SU-DHL-6 (cell line): Measurements from ENCODE around the gene ARAP1.

Experiments used
- H2AFZ ChIP-seq: fragments of 200-600 bp; sonication (generic); 2 replicates; pipeline ENCODE4 v1.6.1; 2014; ENCODE audit warnings: low read depth, mild to moderate bottlenecking, moderate library complexity, mixed read lengths, antibody characterized with exemption, low read length; ENCODE audit not compliant: severe bottlenecking
- H3F3A ChIP-seq: fragments of 200-600 bp; shearing (Covaris generic); 2 replicates; pipeline ENCODE4 v1.6.0; 2016; ENCODE audit warnings: antibody characterized with exemption, mild to moderate bottlenecking; ENCODE audit not compliant: insufficient read depth
- H3K27ac ChIP-seq: fragments of 200-600 bp; sonication (generic); 2 replicates; pipeline ENCODE4 v1.5.1; 2016; ENCODE audit warnings: low read depth, mild to moderate bottlenecking, low read length, moderate library complexity, mixed read lengths
- H3K27me3 ChIP-seq: fragments of 200-600 bp; sonication (generic), shearing (Covaris generic); 2 replicates; pipeline ENCODE4 v1.6.0; 2014; ENCODE audit warnings: mild to moderate bottlenecking, low read length
- H3K36me3 ChIP-seq: fragments of 200-600 bp; sonication (generic); 2 replicates; pipeline ENCODE4 v1.6.1; 2014; ENCODE audit warnings: mild to moderate bottlenecking, low read length, mixed read lengths
- H3K4me2 ChIP-seq: fragments of 300-600, 200-600 bp; shearing (Covaris generic), sonication (generic); 2 replicates; pipeline ENCODE4 v1.6.0; 2014; ENCODE audit warnings: low read length, low read depth, mild to moderate bottlenecking; ENCODE audit not compliant: poor library complexity, severe bottlenecking
- H3K4me3 ChIP-seq: fragments of 200-600 bp; sonication (generic); 2 replicates; pipeline ENCODE4 v1.5.1; 2014; ENCODE audit warnings: antibody characterized with exemption, low read length, mild to moderate bottlenecking, mixed read lengths; ENCODE audit not compliant: insufficient read depth, poor library complexity, severe bottlenecking
- H3K79me2 ChIP-seq: fragments of 200-600 bp; sonication (generic); 2 replicates; pipeline ENCODE4 v1.6.1; 2014; ENCODE audit warnings: mild to moderate bottlenecking, low read length, moderate library complexity; ENCODE audit not compliant: insufficient read depth
- H3K9ac ChIP-seq: fragments of 200-600 bp; sonication (generic); 2 replicates; pipeline ENCODE4 v1.7.0; 2014; ENCODE audit warnings: mild to moderate bottlenecking, low read length
- H3K9me2 ChIP-seq: fragments of 200-600 bp; sonication (generic); replicated peaks from 2 replicates; pipeline ENCODE4 v1.6.1; 2014; ENCODE audit warnings: low read length; ENCODE audit not compliant: insufficient read depth
- H3K9me3 ChIP-seq: fragments of 200-600 bp; sonication (generic); 2 replicates; pipeline ENCODE4 v1.6.1; 2014; ENCODE audit warnings: low read length, mixed read lengths; ENCODE audit not compliant: insufficient read depth
- H4K20me1 ChIP-seq: fragments of 200-600 bp; sonication (generic); 2 replicates; pipeline ENCODE4 v1.6.1; 2014; ENCODE audit warnings: low read depth, mild to moderate bottlenecking, antibody characterized with exemption, low read length, moderate library complexity, mixed read lengths
- CTCF ChIP-seq: fragments of 200-600 bp; sonication (generic); IDR thresholded peaks from one replicate; pipeline ENCODE4 v1.5.1; 2017; ENCODE audit warnings: antibody characterized with exemption, mild to moderate bottlenecking, low read length, moderate library complexity; ENCODE audit not compliant: insufficient read depth, poor library complexity, severe bottlenecking
- EZH2phosphoT487 ChIP-seq: fragments of 200-600 bp; sonication (generic), shearing (Covaris generic); conservative IDR thresholded peaks from 2 replicates; pipeline ENCODE4 v1.6.1; 2018; ENCODE audit warnings: mild to moderate bottlenecking, antibody characterized with exemption, low read length, moderate library complexity, mixed read lengths

The ARAP1 gene

GRCh38 chr11:72759468-72759985 is 7.3 kb upstream of the ARAP1 start:
- Histone ChIP-seq H3K27ac (no peak overlapping the region), H3K9me3 (no peaks in the 10 kb centered on the region)

GRCh38 chr11:72758690-72759389 is 6.6 kb upstream of the ARAP1 start:
- no peak overlapping the region for H2AFZ ChIP-seq
- no peaks in the 10 kb centered on the region for H3K27me3 ChIP-seq
- H3K9me3 ChIP-seq = no peaks in the 10 kb centered on the region
- H3K4me2 ChIP-seq = no peak overlapping the region
- H3K9me2 ChIP-seq = no peaks in the 10 kb centered on the region
- no peaks in the 10 kb centered on the region for H3K36me3 ChIP-seq
- TF ChIP-seq EZH2phosphoT487 (no peak), CTCF (no peak)
- no peaks in the 10 kb centered on the region for H3K79me2 ChIP-seq
- H3F3A ChIP-seq = no peaks in the 10 kb centered on the region
- no peak overlapping the region for H3K27ac ChIP-seq
- H3K4me3 ChIP-seq = no peak overlapping the region
- no peak overlapping the region for H3K9ac ChIP-seq
- H4K20me1 ChIP-seq = no peaks in the 10 kb centered on the region

More at GRCh38 chr11:72759468-72759985, 7.3 kb upstream of the ARAP1 start:
- H3K4me2 ChIP-seq = no peak overlapping the region
- H3K36me3 ChIP-seq = no peaks in the 10 kb centered on the region
- no peaks in the 10 kb centered on the region for H3K9me2 ChIP-seq
- no peaks in the 10 kb centered on the region for H3K27me3 ChIP-seq
- H3K4me3 ChIP-seq = no peak overlapping the region
- no peaks in the 10 kb centered on the region for H3K79me2 ChIP-seq
- H4K20me1 ChIP-seq = no peaks in the 10 kb centered on the region
- H3K9ac ChIP-seq = no peak overlapping the region
- H3F3A ChIP-seq = no peaks in the 10 kb centered on the region
- TF ChIP-seq EZH2phosphoT487 (no peak), CTCF (no peak)
- H2AFZ ChIP-seq = no peak overlapping the region

GRCh38 chr11:72758304-72758689 is 6.1 kb upstream of the ARAP1 start:
- Histone ChIP-seq H3K79me2 (no peaks in the 10 kb centered on the region), H3K4me2 (no peak overlapping the region), H3K36me3 (no peaks in the 10 kb centered on the region), H3K9ac (no peak overlapping the region), H3K4me3 (no peak overlapping the region), H4K20me1 (no peaks in the 10 kb centered on the region), H3K9me2 (no peaks in the 10 kb centered on the region), H3K27me3 (no peaks in the 10 kb centered on the region), H3K9me3 (no peaks in the 10 kb centered on the region), H3F3A (no peaks in the 10 kb centered on the region), H2AFZ (no peak overlapping the region), H3K27ac (no peak overlapping the region)
- TF ChIP-seq EZH2phosphoT487 (no peak), CTCF (no peak)
